NCI-H460 (cell line): ENCODE results near the gene OR10G2. TPM values are rescaled to one million over a fixed set of nuclear protein-coding genes. Genes with fewer than 3 reads are reported as not detected.

Experiments
- DNase-seq: peaks from one replicate; pipeline ENCODE4 v3.0.0-alpha.2; 2016; ENCODE audit warnings: low read depth; ENCODE audit errors: extremely low read depth
- total RNA-seq: library from RNA; depleted of rRNA; stranded (reverse); fragments of >200 nt; shearing (Covaris generic); gene quantifications from 2 replicates; pipeline ENCODE4 v1.2.3, GENCODE V29; 2014; rRNA removed

Gene OR10G2
- total RNA-seq, 1 experiment from 2014 or later = not detected

DNA sequence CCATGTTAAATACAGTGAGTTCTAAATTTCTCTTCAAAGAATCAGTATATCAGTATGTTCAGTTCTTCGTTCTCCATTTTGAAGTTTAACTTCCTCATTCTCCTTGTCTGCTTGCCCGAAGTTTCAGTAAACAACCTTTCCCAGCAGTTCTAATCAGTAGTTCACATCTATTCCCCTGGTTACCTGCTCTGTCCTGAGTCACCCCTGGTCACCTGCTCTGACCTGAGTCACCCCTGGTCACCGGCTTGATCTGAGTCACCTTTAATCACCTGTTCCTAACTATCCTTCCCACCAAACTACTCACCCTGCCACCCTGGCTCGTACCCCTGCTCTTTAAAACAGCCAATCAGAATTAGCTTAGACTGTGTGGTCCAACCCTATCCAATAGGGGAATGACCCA, 45.4 kb downstream of the OR10G2 start:
- DNase-seq = no peak

Other genes with a start within 250 kb of the OR10G2 start
- gene CHD8, start 178.8 kb downstream of the OR10G2 start, total RNA-seq = 41.7 and 42.4 TPM in 2 replicates
- 28.2 and 33.3 TPM in 2 replicates for gene RAB2B, start 158.0 kb downstream of the OR10G2 start, total RNA-seq
- gene TOX4, start 157.7 kb downstream of the OR10G2 start, total RNA-seq = 24.7 and 26.8 TPM in 2 replicates
- 65.8 and 72.2 TPM in 2 replicates for gene METTL3, start 123.6 kb downstream of the OR10G2 start, total RNA-seq
- 0.66 and 0.67 TPM in 2 replicates for gene SALL2, start 108.6 kb downstream of the OR10G2 start, total RNA-seq
- gene OR10G3, start 54.9 kb downstream of the OR10G2 start, total RNA-seq = not detected in 2 replicates
- not detected in 2 replicates for gene OR4E2, start 18.9 kb upstream of the OR10G2 start, total RNA-seq
- not detected in 2 replicates for gene OR4E1, start 38.9 kb upstream of the OR10G2 start, total RNA-seq